Activated CD4-positive, alpha-beta T cell treated with anti-CD3 and anti-CD28 coated beads for 24 hours (primary cell): ENCODE measurements around the gene CDK18.

Experiments used
- DNase-seq, 2 donors: peaks; one replicate each; pipeline ENCODE4 v3.0.0-alpha.2; 2020; ENCODE audit warnings: low read depth in 2 of 2

The CDK18 gene

DNA sequence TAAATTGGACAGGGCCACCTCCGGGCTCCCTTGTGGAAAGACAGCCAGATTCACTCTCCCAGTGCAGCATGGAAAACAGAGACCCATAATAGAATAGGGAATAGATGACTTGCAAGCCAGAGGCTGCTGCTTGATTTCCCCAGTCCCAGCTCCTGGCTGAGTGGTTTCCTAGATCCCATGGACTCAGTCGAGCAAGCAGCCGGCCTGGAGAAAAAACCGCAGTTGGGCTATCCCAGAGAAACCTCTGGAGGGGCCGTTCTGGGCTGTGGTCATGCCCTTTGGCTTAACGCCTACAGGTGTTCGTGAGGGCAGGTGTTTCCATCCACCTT is 65.7 kb downstream of the CDK18 start:
- DNase-seq = no peak

DNA sequence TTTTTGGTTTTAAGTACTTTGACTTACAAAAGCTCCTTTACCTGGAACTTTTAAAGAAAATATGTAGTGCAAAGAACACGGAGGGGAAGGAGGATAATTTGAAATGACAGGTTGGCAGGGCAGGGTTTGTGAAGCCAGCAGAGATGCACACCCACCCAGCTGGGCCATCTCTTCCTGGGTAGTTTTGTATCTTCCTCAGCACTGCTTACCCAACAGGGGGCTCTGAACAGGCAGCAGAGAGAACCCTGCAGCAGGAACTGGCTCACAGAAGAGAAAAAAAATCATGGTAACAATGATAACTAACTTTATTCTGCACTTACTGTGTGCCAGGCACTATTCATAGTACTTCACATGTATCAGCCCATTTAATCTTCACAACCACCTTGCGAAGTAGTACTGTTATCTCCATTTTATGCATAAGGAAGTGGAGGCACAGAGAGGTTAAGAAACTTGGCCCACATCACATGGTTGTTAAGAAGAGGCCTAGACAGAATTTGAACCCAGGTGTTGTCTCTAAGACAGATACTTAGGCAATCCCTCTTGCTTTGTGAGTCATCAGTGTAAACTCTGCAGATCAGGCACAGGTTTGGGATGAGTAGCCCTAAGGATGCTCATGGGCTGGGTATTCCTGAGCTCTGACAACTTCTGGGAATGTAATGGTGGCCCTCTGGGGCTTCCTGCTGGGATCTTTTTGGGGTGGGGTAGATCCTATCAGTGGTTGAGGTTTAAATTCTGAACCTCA is 66.5 kb downstream of the CDK18 start:
- DNase-seq = no peak

- DNase-seq = no peak
Observed at GRCh38 chr1:205571747-205572146, 67.3 kb downstream of the CDK18 start.

DNA sequence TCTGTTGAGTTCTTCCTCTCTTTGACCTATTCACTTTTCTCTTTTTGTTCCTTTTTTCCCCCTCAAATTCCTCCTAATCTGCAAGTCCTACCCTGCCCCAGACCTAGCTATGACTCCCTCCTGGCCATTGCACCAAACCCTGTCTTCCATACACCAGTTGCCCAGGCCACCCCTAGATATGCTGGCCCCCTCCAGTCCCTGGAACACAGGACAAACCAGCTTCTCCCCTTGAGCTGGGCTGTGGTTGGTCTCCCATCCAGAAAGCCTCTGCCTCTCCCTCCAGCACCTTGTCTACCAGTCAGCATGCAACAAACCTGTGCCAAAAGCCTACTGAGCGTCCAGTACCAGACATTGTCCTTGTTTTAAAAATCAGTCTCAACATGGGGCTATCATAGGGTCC is 68.0 kb downstream of the CDK18 start:
- DNase-seq = no peak

DNA sequence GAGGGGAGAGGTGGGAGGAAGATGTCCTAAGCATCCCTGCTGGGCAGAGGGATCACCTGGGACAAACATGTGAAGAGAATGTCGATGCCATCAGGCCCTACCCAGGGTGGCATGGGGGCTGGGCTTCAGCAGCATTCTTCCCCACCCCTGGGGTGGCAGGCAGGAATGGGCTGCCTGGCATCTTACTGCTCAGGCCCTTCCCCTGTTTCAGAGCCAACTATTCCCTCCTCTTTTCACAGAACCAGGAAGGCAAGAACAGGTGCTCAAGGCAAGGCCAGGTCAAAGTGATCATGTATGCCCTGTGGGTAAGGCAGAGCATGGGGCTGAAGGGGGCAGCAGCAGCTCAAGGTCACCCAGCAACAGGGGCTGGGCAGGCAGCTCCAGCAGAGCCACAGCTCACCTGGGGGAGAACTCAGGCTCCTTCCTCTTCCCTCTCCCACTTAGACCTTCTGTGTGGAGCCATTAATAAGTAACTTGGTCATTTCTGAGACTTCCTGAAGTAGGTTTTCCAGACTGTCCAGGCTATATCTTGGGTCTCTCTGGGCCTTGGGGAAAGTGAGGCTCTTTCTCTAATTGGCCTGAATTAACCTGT is 70.9 kb downstream of the CDK18 start:
- DNase-seq = no peak

DNA sequence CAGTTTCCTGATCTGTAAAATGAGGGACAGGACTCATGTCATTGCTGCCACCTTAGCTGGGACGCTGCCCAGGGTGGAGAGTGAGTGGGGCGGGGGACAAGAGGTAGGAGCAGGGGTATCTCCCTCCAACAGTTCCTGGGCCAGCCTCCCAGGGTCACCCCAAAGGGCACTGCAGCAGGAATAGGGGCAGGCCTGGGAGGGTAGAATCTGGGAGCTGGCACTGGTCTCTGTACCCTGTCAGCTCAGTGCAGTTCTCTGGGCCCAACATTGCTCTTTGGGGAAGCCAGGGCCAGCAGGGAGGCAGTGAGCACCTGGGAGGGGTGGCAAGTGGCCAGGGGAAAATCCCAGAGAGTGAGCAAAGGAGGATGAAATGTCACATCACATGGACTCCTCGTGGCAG is 71.5 kb downstream of the CDK18 start:
- DNase-seq = no peak

DNA sequence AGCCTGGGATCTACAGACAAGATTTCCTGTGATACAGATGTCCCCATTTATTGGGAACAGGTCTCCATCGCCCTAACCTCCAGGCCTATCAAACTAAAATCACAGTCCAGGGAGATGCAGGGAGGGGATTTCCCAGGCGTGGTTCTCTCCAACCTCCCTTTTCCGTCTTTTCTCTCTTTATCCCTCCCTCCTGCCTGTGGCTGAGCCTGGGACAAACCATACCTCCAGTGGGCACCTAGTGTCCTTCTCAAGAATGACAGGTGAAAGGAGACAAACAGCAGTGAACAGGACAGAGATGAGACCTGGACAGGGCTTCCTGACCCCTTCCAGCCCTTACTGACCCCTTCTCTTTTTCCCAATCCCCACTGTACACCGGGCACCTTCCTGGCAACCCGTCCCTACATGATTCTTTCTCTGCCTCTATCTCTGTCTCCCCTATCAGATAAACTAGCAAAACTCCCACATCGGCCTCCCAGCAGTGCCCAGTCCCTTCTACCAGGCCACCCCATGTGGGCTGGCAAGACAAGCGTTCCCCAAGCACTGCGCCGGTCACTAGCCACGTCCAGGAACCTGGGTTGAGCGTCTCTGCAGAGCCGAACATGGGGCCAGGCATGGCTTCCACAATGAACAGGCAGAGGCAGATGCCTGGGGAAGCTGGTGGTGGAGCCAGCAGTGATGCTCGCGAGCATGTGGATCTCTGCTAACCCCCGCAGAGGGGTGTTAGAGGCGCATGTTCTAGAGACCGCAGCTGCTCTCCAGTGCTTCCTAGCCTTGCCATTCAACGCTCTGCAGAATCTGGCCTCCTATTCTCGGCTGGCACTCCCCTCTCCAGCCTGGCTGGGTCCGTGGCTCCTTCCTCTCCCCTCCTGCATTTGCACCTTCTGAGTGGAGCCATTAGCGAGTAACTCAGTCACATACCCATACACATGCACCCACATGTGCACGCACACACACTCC is 72.6 kb downstream of the CDK18 start:
- no peak for DNase-seq

DNA sequence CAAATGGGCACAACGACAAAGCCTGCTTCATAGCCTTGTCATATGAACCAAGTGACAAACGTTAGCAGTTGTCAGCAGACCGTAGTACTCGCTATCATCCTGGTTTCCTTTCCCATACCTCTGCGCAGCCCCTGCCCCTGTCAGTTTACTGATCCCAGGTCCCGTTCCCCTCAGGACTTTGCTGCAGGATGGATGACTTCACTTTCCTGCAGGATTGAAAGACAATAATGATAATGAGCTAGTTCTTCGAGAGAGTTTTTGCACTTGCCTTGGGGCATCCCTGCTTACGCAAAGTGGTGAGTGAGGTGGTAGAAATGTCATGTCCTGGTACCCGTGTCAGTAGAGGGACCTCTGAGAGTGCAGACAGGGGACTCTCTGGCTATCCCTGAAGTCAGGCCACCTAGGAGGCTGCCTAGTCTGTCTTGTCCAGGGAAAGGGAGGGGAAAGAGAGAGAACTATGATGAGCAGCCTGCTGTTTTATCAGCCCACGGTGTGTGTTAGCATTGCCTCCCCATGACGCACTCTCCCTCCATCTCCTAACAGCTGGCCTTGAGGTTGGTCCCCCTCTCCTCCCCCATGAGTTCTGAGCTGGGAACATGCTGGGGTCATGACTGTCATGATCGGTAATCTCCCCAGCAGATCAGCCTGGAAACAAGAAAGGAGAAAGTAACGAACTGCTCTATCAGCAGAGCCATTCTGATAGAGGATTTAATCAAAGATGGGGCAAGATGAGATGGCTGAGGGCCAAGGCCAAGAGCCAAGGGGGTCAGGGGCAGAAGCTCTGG is 73.6 kb downstream of the CDK18 start:
- no peak for DNase-seq

DNA sequence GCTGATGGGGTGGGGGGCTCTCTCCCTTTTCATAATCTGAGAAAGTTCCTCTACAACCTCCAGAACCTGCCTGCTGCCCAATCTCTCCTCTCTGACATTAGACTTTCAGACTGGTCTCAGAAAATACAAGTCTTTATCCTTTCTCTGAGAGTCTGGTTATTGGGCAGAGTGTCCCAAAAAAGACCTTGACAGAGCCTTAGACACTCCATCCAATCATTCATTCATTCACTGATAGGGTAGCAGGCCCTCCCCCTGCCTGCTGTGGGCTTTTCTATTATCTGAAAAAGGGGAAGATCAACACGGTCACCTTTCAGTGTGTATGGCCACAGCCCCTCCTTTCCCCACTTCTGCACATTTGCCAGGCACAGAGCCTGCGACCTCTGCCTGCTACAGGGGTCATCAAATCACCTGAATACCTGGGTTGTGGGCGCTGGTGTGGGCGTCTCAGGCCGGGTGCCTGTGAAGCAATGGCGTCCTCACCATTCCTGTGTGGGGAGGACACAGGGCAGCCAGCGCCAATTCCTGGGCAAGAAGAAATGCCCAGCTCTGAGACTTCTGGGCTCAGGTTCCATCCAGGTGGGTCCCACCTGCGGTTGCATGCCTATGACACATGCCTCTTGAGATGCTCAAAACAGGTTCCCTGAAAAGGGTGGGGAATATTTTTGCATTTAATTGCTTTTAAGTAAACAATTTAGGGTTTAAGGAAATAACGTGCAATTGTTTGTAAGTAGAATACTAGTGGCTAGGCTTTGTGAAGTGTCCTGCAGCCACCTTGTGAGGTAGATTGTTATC is 74.5 kb downstream of the CDK18 start:
- no peak for DNase-seq

DNA sequence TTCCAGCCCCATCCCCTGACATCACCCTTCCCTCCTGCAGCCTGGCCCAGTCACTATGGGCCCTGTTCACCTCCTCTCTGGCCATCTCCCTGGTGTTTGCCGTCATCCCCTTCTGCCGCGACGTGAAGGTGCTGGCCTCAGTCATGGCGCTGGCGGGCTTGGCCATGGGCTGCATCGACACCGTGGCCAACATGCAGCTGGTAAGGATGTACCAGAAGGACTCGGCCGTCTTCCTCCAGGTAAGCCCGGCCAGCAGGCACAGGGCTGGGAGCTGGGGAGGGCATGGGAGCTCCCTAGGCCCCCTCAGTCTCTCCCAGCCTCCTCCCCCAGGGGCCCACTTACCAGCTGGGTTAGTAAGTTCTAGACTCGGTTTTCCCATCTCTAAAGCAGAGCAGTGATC is 75.2 kb downstream of the CDK18 start:
- DNase-seq = no peak

DNA sequence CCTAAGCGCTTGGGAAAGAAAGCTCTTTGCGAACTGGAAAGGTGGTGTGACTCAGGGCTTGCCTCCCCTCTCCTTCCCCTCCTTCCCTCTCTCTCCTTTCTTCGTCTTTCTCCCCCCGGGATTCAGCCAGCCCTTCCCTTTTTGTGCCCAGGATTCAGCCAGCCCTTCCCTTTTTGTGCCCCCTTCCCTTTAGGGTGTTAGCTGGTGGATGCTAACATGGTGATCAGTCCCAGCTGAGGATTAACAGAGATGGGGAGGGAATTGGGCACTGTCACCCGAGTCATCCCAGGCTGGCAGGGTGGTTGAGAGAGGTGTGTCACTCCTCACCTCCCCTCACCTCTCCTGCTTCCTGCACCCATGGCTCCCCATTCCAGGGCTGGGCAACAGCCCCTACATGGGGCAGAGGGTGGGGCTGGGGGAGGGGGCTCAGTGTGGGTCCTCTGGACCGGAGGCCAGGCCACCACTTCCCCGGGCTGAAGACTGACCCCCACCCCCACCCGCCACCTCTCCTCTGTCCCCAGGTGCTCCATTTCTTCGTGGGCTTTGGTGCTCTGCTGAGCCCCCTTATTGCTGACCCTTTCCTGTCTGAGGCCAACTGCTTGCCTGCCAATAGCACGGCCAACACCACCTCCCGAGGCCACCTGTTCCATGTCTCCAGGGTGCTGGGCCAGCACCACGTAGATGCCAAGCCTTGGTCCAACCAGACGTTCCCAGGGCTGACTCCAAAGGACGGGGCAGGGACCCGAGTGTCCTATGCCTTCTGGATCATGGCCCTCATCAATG is 75.9 kb downstream of the CDK18 start:
- no peak for DNase-seq

DNA sequence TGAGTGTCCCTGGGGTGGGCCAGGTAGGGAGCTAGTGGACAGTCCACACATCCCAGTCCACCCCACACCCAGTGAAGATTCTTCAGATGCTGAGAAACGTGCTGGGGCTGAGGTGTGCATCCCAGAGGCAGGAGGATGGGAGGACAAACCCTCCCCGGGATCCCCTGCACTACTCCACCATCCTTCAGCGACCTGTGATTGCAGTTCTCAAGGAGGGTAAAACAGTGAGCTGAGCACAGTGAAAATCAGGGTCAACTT is 76.4 kb downstream of the CDK18 start:
- DNase-seq = no peak

- no peak for DNase-seq
Observed at GRCh38 chr1:205581321-205581980, 77.0 kb downstream of the CDK18 start.

DNA sequence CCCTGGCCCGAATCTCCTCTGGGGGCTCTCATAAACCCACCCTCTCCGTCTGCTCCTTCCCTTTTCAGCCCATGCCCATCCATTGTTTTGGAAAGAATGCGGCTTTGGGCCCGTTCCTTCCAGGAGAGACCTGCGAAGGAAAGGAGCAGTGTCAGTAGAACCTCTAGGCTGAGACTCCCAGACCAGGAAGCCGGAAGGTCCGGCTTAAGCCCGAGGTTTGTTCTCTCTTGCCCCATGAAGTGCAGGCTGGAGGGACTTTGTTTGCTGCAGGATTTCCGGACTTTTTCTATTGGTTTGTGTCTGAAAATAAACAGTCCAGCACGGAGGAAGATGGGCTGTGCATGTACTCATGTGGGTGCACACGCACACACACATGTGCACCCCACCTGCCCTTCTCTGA is 77.6 kb downstream of the CDK18 start:
- no peak for DNase-seq
